ENCODE measurements around the gene LAMC3. TPM values are rescaled to one million over a fixed set of nuclear protein-coding genes. Genes with fewer than 3 reads are reported as not detected.
"Not testable (repeated sequence)": the region's sequence is repeated elsewhere in the genome, so short reads cannot be mapped to it uniquely, and the experiment has no call there.

Gene LAMC3
- total RNA-seq, 1 experiment from 2014 or later, result 91.8 TPM

GRCh38 chr9:131031005-131031641, 22.1 kb downstream of the LAMC3 start:
- H3K4me3 ChIP-seq (ENCODE audit: insufficient read depth, low read depth, low read length), result no peak overlapping the region
- DNase-seq, result peak; percentile 60
- H3K36me3 ChIP-seq (replicated peaks; ENCODE audit: control insufficient read depth, insufficient read depth, low read length), result peaks cover 7% of the 10 kb centered on the region
- no peaks in the 10 kb centered on the region for H3K27me3 ChIP-seq (ENCODE audit: control insufficient read depth, insufficient read depth, low read length)

- Histone ChIP-seq H3K36me3 (replicated peaks; ENCODE audit: control insufficient read depth, insufficient read depth, low read length) (peaks cover 7% of the 10 kb centered on the region), H3K4me3 (ENCODE audit: insufficient read depth, low read depth, low read length) (no peak overlapping the region), H3K27me3 (ENCODE audit: control insufficient read depth, insufficient read depth, low read length) (no peaks in the 10 kb centered on the region)
- no peak for DNase-seq
Observed at GRCh38 chr9:131031642-131032005, 22.6 kb downstream of the LAMC3 start.

GRCh38 chr9:131032384-131032783, 23.4 kb downstream of the LAMC3 start:
- no peak for DNase-seq
- no peaks in the 10 kb centered on the region for H3K27me3 ChIP-seq (ENCODE audit: control insufficient read depth, insufficient read depth, low read length)
- H3K4me3 ChIP-seq (ENCODE audit: insufficient read depth, low read depth, low read length), result no peak overlapping the region
- peaks cover 7% of the 10 kb centered on the region for H3K36me3 ChIP-seq (replicated peaks; ENCODE audit: control insufficient read depth, insufficient read depth, low read length)

GRCh38 chr9:131033269-131034224, 24.6 kb downstream of the LAMC3 start:
- Histone ChIP-seq H3K36me3 (replicated peaks; ENCODE audit: control insufficient read depth, insufficient read depth, low read length) (peaks cover 5% of the 10 kb centered on the region), H3K27me3 (ENCODE audit: control insufficient read depth, insufficient read depth, low read length) (no peaks in the 10 kb centered on the region), H3K4me3 (ENCODE audit: insufficient read depth, low read depth, low read length) (no peak overlapping the region)
- DNase-seq, result peak; percentile 62

GRCh38 chr9:131034268-131034667, 25.3 kb downstream of the LAMC3 start:
- Histone ChIP-seq H3K36me3 (replicated peaks; ENCODE audit: control insufficient read depth, insufficient read depth, low read length) (peaks cover 6% of the 10 kb centered on the region), H3K27me3 (ENCODE audit: control insufficient read depth, insufficient read depth, low read length) (no peaks in the 10 kb centered on the region), H3K4me3 (ENCODE audit: insufficient read depth, low read depth, low read length) (no peak overlapping the region)
- no peak for DNase-seq

- not testable (repeated sequence) for H3K27me3 ChIP-seq (ENCODE audit: control insufficient read depth, insufficient read depth, low read length); DNase-seq; H3K4me3 ChIP-seq (ENCODE audit: insufficient read depth, low read depth, low read length); H3K36me3 ChIP-seq (replicated peaks; ENCODE audit: control insufficient read depth, insufficient read depth, low read length)
Observed at GRCh38 chr9:131034749-131035148, 25.8 kb downstream of the LAMC3 start.

- Histone ChIP-seq H3K27me3 (ENCODE audit: control insufficient read depth, insufficient read depth, low read length) (no peaks in the 10 kb centered on the region), H3K4me3 (ENCODE audit: insufficient read depth, low read depth, low read length) (no peak overlapping the region), H3K36me3 (replicated peaks; ENCODE audit: control insufficient read depth, insufficient read depth, low read length) (peaks cover 5% of the 10 kb centered on the region)
- no peak for DNase-seq
Observed at GRCh38 chr9:131035548-131035947, 26.6 kb downstream of the LAMC3 start.

- DNase-seq, result no peak
- H3K4me3 ChIP-seq (ENCODE audit: insufficient read depth, low read depth, low read length), result no peak overlapping the region
- H3K36me3 ChIP-seq (replicated peaks; ENCODE audit: control insufficient read depth, insufficient read depth, low read length), result peaks cover 5% of the 10 kb centered on the region
- H3K27me3 ChIP-seq (ENCODE audit: control insufficient read depth, insufficient read depth, low read length), result no peaks in the 10 kb centered on the region
Observed at GRCh38 chr9:131036071-131036470, 27.1 kb downstream of the LAMC3 start.

GRCh38 chr9:131036529-131037334, 27.8 kb downstream of the LAMC3 start:
- DNase-seq, result no peak
- Histone ChIP-seq H3K4me3 (ENCODE audit: insufficient read depth, low read depth, low read length) (no peak overlapping the region), H3K27me3 (ENCODE audit: control insufficient read depth, insufficient read depth, low read length) (no peaks in the 10 kb centered on the region)

GRCh38 chr9:131037335-131038255, 28.6 kb downstream of the LAMC3 start:
- H3K36me3 ChIP-seq (replicated peaks; ENCODE audit: control insufficient read depth, insufficient read depth, low read length), result peaks cover 16% of the 10 kb centered on the region
- no peak overlapping the region for H3K4me3 ChIP-seq (ENCODE audit: insufficient read depth, low read depth, low read length)
- no peaks in the 10 kb centered on the region for H3K27me3 ChIP-seq (ENCODE audit: control insufficient read depth, insufficient read depth, low read length)
- DNase-seq, result no peak

More at GRCh38 chr9:131036529-131037334, 27.8 kb downstream of the LAMC3 start:
- peaks cover 8% of the 10 kb centered on the region for H3K36me3 ChIP-seq (replicated peaks; ENCODE audit: control insufficient read depth, insufficient read depth, low read length)

GRCh38 chr9:131038256-131039128, 29.5 kb downstream of the LAMC3 start:
- DNase-seq, result no peak

GRCh38 chr9:131039129-131039954, 30.4 kb downstream of the LAMC3 start:
- no peak overlapping the region for H3K4me3 ChIP-seq (ENCODE audit: insufficient read depth, low read depth, low read length)
- DNase-seq, result no peak
- peaks cover 22% of the 10 kb centered on the region for H3K36me3 ChIP-seq (replicated peaks; ENCODE audit: control insufficient read depth, insufficient read depth, low read length)
- no peaks in the 10 kb centered on the region for H3K27me3 ChIP-seq (ENCODE audit: control insufficient read depth, insufficient read depth, low read length)

More at GRCh38 chr9:131038256-131039128, 29.5 kb downstream of the LAMC3 start:
- no peaks in the 10 kb centered on the region for H3K27me3 ChIP-seq (ENCODE audit: control insufficient read depth, insufficient read depth, low read length)
- H3K36me3 ChIP-seq (replicated peaks; ENCODE audit: control insufficient read depth, insufficient read depth, low read length), result peaks cover 20% of the 10 kb centered on the region
- H3K4me3 ChIP-seq (ENCODE audit: insufficient read depth, low read depth, low read length), result no peak overlapping the region

Measured in H7 (cell line).